K562 (cell line): ENCODE measurements around the gene INPP5D. TPM values are rescaled to one million over a fixed set of nuclear protein-coding genes. Genes with fewer than 3 reads are reported as not detected.
A peak's percentile ranks its signal among the peaks of the same experiment; 100 is the strongest.

ENCODE experiments used
- ARID4B ChIP-seq: sonication (generic); formaldehyde crosslinking; IDR thresholded peaks from 2 replicates; pipeline ENCODE4 v1.8.0; 2022; ENCODE audit warnings: mild to moderate bottlenecking, missing genetic modification reagents
- BDP1 ChIP-seq: IDR thresholded peaks from 3 replicates; pipeline ENCODE4 v1.6.1; 2011; ENCODE audit not compliant: insufficient read length, insufficient read depth
- ETV5 ChIP-seq: sonication (generic); formaldehyde crosslinking; IDR thresholded peaks from 2 replicates; pipeline ENCODE4 v1.4.0; 2020; ENCODE audit warnings: low read depth, mild to moderate bottlenecking, missing genetic modification reagents
- GTF2F1 ChIP-seq: IDR thresholded peaks from 2 replicates; pipeline ENCODE4 v1.6.1; 2011; ENCODE audit warnings: low read depth, low read length, improper control_type of control experiment
- HMG20B ChIP-seq: fragments of 250-450 bp; sonication (Bioruptor Pico); IDR thresholded peaks from 2 replicates; pipeline ENCODE4 v1.5.0; 2021; ENCODE audit warnings: mild to moderate bottlenecking
- SMAD3 ChIP-seq: fragments of 450-650 bp; formaldehyde crosslinking; conservative IDR thresholded peaks from 2 replicates; pipeline ENCODE4 v1.4.0; 2020; ENCODE audit warnings: mild to moderate bottlenecking
- SMARCE1 ChIP-seq: fragments of 450-650 bp; IDR thresholded peaks from 2 replicates; pipeline ENCODE4 v1.7.1; 2016; ENCODE audit warnings: mild to moderate bottlenecking
- USF1 ChIP-seq: sonication (generic); formaldehyde crosslinking; IDR thresholded peaks from 2 replicates; pipeline ENCODE4 v1.9.0; 2022; ENCODE audit warnings: mild to moderate bottlenecking, missing genetic modification reagents
- ZBTB11 ChIP-seq, 3 experiments: fragments of 200-800 bp in 1 of 3; fragments of 250-450 bp in 1 of 3; fragments of 450-650 bp in 1 of 3; sonication (Bioruptor Pico) in 1 of 3; sonication (Bioruptor generic) in 1 of 3; formaldehyde crosslinking in 1 of 3; IDR thresholded peaks; 2 replicates each; pipeline versions ENCODE4 v1.6.1 to v1.8.0; 2016 to 2022; ENCODE audit warnings: mild to moderate bottlenecking in 2 of 3, missing genetic modification characterization in 2 of 3, missing compliant biosample characterization in 1 of 3, moderate library complexity in 1 of 3
- ZNF165 ChIP-seq: fragments of 250-450 bp; sonication (Bioruptor Pico); IDR thresholded peaks from 2 replicates; pipeline ENCODE4 v1.4.0; 2020; ENCODE audit warnings: borderline replicate concordance
- ZNF695 ChIP-seq: fragments of 450-650 bp; formaldehyde crosslinking; IDR thresholded peaks from 2 replicates; pipeline ENCODE4 v1.4.0; 2020; ENCODE audit warnings: mild to moderate bottlenecking, moderate library complexity
- polyA plus RNA-seq, 8 experiments: library from polyadenylated mRNA; depleted of rRNA in 4 of 8; stranded (reverse) in 5 of 8; unstranded in 3 of 8; fragments of >200 nt; fragmentation: Nextera tagmentation in 2 of 8; fragmentation: Illumina TruSeq in 1 of 8; extraction: Ambion mirVana in 2 of 8; extraction: Trizol in 1 of 8; gene quantifications; 2 replicates each; pipeline versions ENCODE4 v1.2.1 to v1.2.3, GENCODE V29; 2011 to 2014; ENCODE audit warnings: inconsistent platforms in 1 of 8, missing spikeins in 1 of 8
- total RNA-seq, 7 experiments: library from RNA; depleted of rRNA in 6 of 7; stranded (reverse); fragments of >200 nt in 6 of 7; fragmentation: Illumina TruSeq in 2 of 7; extraction: Trizol in 2 of 7; gene quantifications; 2 replicates each; pipeline versions ENCODE4 v1.2.1 to v1.2.3, GENCODE V29; 2011 to 2021; ENCODE audit warnings: low replicate concordance in 1 of 7
- TF ChIP-seq, protein P1 (sequence below): fragments of 250-450 bp; sonication (Bioruptor Pico); IDR thresholded peaks from 2 replicates; pipeline ENCODE4 v1.4.0; 2020

INPP5D gene
- total and polyA plus RNA-seq, 9 of the 15 experiments (the other 6 are each of a cell fraction or from before 2014, with no cell fraction given), result 0.55 to 6.2 (median 2.2) TPM

DNA sequence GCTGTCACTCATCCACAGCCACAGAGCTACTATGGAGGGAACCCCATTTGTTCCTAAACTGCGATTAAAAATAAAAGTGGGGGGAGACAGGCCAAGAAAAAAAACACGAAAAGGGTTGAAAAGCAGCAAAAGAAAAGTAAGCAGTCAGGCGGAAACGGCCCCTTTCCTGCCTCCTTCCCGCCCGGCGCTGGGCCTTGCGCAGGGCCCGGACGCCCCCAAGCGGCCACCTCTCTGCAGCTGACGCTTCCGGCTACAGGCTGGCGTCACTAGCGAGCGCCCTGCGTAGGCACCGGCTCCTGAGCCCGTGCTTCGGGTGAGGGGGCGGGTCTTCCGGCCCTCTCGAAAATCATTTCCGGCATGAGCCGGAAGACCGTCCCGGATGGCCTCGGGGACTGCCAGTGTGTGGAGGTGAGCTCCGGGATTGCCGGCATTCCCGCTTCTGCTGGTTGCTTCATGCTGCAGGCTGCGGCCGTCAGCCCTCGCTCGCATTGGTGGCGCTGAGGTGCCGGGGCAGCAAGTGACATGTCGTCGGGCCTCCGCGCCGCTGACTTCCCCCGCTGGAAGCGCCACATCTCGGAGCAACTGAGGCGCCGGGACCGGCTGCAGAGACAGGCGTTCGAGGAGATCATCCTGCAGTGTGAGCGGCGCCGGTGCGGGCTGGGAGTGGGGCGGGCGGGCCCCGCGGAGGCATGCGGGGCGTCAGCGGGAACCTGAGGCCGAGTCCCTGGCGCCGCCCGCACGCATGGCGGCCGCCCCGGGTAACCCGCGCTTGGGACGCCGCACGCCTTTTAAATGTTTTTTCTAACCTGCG lies 191.4 kb downstream of the INPP5D start, which contains the start of gene ATG16L1 (continued):
- peak in 1 of 3 experiments; percentile 74; a peak in 2 of 6 replicates for TF ChIP-seq ZBTB11 (CRISPR knock-in tag; IDR thresholded peaks at IDR 0.05)
- TF ChIP-seq, protein P1, sequence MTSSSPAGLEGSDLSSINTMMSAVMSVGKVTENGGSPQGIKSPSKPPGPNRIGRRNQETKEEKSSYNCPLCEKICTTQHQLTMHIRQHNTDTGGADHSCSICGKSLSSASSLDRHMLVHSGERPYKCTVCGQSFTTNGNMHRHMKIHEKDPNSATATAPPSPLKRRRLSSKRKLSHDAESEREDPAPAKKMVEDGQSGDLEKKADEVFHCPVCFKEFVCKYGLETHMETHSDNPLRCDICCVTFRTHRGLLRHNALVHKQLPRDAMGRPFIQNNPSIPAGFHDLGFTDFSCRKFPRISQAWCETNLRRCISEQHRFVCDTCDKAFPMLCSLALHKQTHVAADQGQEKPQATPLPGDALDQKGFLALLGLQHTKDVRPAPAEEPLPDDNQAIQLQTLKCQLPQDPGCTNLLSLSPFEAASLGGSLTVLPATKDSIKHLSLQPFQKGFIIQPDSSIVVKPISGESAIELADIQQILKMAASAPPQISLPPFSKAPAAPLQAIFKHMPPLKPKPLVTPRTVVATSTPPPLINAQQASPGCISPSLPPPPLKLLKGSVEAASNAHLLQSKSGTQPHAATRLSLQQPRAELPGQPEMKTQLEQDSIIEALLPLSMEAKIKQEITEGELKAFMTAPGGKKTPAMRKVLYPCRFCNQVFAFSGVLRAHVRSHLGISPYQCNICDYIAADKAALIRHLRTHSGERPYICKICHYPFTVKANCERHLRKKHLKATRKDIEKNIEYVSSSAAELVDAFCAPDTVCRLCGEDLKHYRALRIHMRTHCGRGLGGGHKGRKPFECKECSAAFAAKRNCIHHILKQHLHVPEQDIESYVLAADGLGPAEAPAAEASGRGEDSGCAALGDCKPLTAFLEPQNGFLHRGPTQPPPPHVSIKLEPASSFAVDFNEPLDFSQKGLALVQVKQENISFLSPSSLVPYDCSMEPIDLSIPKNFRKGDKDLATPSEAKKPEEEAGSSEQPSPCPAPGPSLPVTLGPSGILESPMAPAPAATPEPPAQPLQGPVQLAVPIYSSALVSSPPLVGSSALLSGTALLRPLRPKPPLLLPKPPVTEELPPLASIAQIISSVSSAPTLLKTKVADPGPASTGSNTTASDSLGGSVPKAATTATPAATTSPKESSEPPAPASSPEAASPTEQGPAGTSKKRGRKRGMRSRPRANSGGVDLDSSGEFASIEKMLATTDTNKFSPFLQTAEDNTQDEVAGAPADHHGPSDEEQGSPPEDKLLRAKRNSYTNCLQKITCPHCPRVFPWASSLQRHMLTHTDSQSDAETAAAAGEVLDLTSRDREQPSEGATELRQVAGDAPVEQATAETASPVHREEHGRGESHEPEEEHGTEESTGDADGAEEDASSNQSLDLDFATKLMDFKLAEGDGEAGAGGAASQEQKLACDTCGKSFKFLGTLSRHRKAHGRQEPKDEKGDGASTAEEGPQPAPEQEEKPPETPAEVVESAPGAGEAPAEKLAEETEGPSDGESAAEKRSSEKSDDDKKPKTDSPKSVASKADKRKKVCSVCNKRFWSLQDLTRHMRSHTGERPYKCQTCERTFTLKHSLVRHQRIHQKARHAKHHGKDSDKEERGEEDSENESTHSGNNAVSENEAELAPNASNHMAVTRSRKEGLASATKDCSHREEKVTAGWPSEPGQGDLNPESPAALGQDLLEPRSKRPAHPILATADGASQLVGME, result no peak
- no peak for TF ChIP-seq SMARCE1
- TF ChIP-seq ETV5, result peak; percentile 94
- TF ChIP-seq USF1, result no peak
- TF ChIP-seq ZNF695 (CRISPR knock-in tag), result no peak
- peak; percentile 64; the same call in 1 of the 2 replicates for TF ChIP-seq ARID4B (CRISPR knock-in tag)
- no peak for TF ChIP-seq GTF2F1
- no peak for TF ChIP-seq HMG20B
- no peak for TF ChIP-seq SMAD3
- no peak for TF ChIP-seq ZNF165 (CRISPR knock-in tag)
- no peak for TF ChIP-seq BDP1
